Renal cortical epithelial cell (primary cell): ENCODE data around the gene ZMYND10. TPM values are rescaled to one million over a fixed set of nuclear protein-coding genes. Genes with fewer than 3 reads are reported as not detected.
A peak's percentile ranks its signal among the peaks of the same experiment; 100 is the strongest.
"Not testable (repeated sequence)": the region's sequence is repeated elsewhere in the genome, so short reads cannot be mapped to it uniquely, and the experiment has no call there.

Experiments
- DNase-seq: peaks from one replicate; pipeline ENCODE4 v3.0.0-alpha.2; 2011; ENCODE audit warnings: low read depth
- total RNA-seq: library from RNA; depleted of rRNA; stranded (reverse); fragments of >200 nt; gene quantifications from 2 replicates; pipeline ENCODE4 v1.2.3, GENCODE V29; 2014

ZMYND10 gene
- total RNA-seq, 1 donor from 2014 or later, result 4.7 TPM

GRCh38 chr3:50325497-50326181 lies 19.9 kb downstream of the ZMYND10 start:
- DNase-seq, result no peak

GRCh38 chr3:50325113-50325480 lies 20.4 kb downstream of the ZMYND10 start:
- DNase-seq, result no peak

GRCh38 chr3:50324351-50325112 lies 21.0 kb downstream of the ZMYND10 start:
- DNase-seq, result peak; percentile 45

GRCh38 chr3:50323614-50324199 lies 21.8 kb downstream of the ZMYND10 start:
- DNase-seq, result no peak

- no peak for DNase-seq
These were observed 22.4 kb downstream of the ZMYND10 start for GRCh38 chr3:50323092-50323600.

GRCh38 chr3:50322386-50323091 lies 23.0 kb downstream of the ZMYND10 start, which contains the start of gene HYAL2:
Gene HYAL2, minus strand, starts transcription at chr3:50322745. Its CDS starts 2,256 bp downstream, at chr3:50320489.
- no peak for DNase-seq

- no peak for DNase-seq
These were observed 23.5 kb downstream of the ZMYND10 start for GRCh38 chr3:50322115-50322385.

- DNase-seq, result peak; percentile 70
These were observed 24.0 kb downstream of the ZMYND10 start for GRCh38 chr3:50321336-50322114.

GRCh38 chr3:50320853-50321335 lies 24.6 kb downstream of the ZMYND10 start:
- DNase-seq, result peak; percentile 15

GRCh38 chr3:50319894-50320625 lies 25.5 kb downstream of the ZMYND10 start:
- DNase-seq, result no peak

- no peak for DNase-seq
These were observed 26.2 kb downstream of the ZMYND10 start for GRCh38 chr3:50319181-50319893.

GRCh38 chr3:50318615-50319014 lies 26.9 kb downstream of the ZMYND10 start:
- no peak for DNase-seq

GRCh38 chr3:50318163-50318562 lies 27.4 kb downstream of the ZMYND10 start:
- no peak for DNase-seq

GRCh38 chr3:50317300-50317699 lies 28.2 kb downstream of the ZMYND10 start:
- no peak for DNase-seq

GRCh38 chr3:50316657-50317242 lies 28.8 kb downstream of the ZMYND10 start:
- DNase-seq, result peak; percentile 78

- DNase-seq, result no peak
These were observed 30.7 kb downstream of the ZMYND10 start for GRCh38 chr3:50314816-50315215.

GRCh38 chr3:50314342-50314741 lies 31.2 kb downstream of the ZMYND10 start:
- DNase-seq, result no peak

- DNase-seq, result not testable (repeated sequence)
These were observed 33.5 kb downstream of the ZMYND10 start for GRCh38 chr3:50312041-50312440.

GRCh38 chr3:50304601-50305000 lies 40.9 kb downstream of the ZMYND10 start:
- peak; percentile 22 for DNase-seq
